Upper lobe of left lung (tissue), 6 donors: ENCODE data around the gene DPF1. TPM values are rescaled to one million over a fixed set of nuclear protein-coding genes. Genes with fewer than 3 reads are reported as not detected.

ENCODE experiments used
- ATAC-seq, 2 donors: fragments of 200-7000 bp; cut with Tn5 transposase; one replicate each; pipeline ENCODE4 v1.9.1; 2022; ENCODE audit warnings: mild to moderate bottlenecking in 2 of 2, moderate library complexity in 2 of 2; ENCODE audit not compliant: low FRiP score in 2 of 2
- DNase-seq, 2 donors: peaks; one replicate each; pipeline ENCODE4 v3.0.0-alpha.2; 2019 to 2020
- H3K27ac ChIP-seq, 4 donors: fragments of 200-600 bp; sonication (generic); one replicate each; pipeline ENCODE4 v1.5.1; 2016 to 2019
- H3K27me3 ChIP-seq, 4 donors: fragments of 200-600 bp; sonication (generic); one replicate each; pipeline ENCODE4 v1.5.1; 2017 to 2019
- H3K36me3 ChIP-seq, 4 donors: fragments of 200-600 bp; sonication (generic); one replicate each; pipeline ENCODE4 v1.5.1; 2016 to 2019
- H3K4me1 ChIP-seq, 4 donors: fragments of 200-600 bp; sonication (generic); one replicate each; pipeline ENCODE4 v1.5.1; 2018 to 2019
- H3K4me3 ChIP-seq, 4 donors: fragments of 200-600 bp; sonication (generic); one replicate each; pipeline ENCODE4 v1.5.1; 2017 to 2019; ENCODE audit warnings: mild to moderate bottlenecking in 2 of 4, moderate library complexity in 1 of 4
- H3K9me3 ChIP-seq, 4 donors: fragments of 200-600 bp; sonication (generic); one replicate each; pipeline ENCODE4 v1.5.1; 2018 to 2019
- EP300 ChIP-seq, 4 donors: sonication (generic); formaldehyde crosslinking; IDR thresholded peaks; one replicate each; pipeline ENCODE4 v1.5.1; 2017; ENCODE audit warnings: antibody characterized with exemption in 4 of 4, control low read depth in 2 of 4
- POLR2A ChIP-seq, 4 donors: fragments of 450-650 bp; IDR thresholded peaks; one replicate each; pipeline ENCODE4 v1.5.1; 2016 to 2017; ENCODE audit warnings: antibody characterized with exemption in 4 of 4, mild to moderate bottlenecking in 2 of 4
- POLR2AphosphoS5 ChIP-seq, 2 donors: sonication (generic); formaldehyde crosslinking; IDR thresholded peaks; one replicate each; pipeline ENCODE4 v1.5.1; 2017; ENCODE audit warnings: antibody characterized with exemption in 2 of 2
- WGBS, 2 donors: methylation state at CpG; one replicate each; pipeline ENCODE4 v1.1.5; 2017 to 2018; 5-methylcytosine and 5-hydroxymethylcytosine counted together
- total RNA-seq, 6 donors: library from RNA; depleted of rRNA in 4 of 6; stranded (reverse); fragments of >200 nt in 4 of 6; gene quantifications; one replicate each; pipeline versions ENCODE4 v1.1.0 to v1.2.1, GENCODE V29; 2016 to 2021
- TF ChIP-seq, protein P1 (sequence below), 6 experiments: fragments of 450-650 bp in 4 of 6; fragments of 200-600 bp in 2 of 6; sonication (generic) in 2 of 6; IDR thresholded peaks; one replicate each; pipeline ENCODE4 v1.5.1; 2016 to 2019; ENCODE audit warnings: antibody characterized with exemption in 6 of 6
- donor health status: DM: no; HTN: no; CAD: no; lungs with moderate emphysema.
- donor health status: DM: no; HTN: yes; CAD: no; lungs with severe emphysema.

Gene DPF1
- total RNA-seq, 6 donors from 2014 or later, result 0.40 to 0.46 TPM; not detected in 4

GRCh38 chr19:38191747-38192146 is 32.3 kb downstream of the DPF1 start:
- no peaks in the 10 kb centered on the region for H3K9me3 ChIP-seq
- no peaks in the 10 kb centered on the region for H3K4me1 ChIP-seq
- ATAC-seq (no peak), DNase-seq (no peak)
- peaks cover 0 to 29% (median 17%) of the 10 kb centered on the region in 4 donors for H3K36me3 ChIP-seq
- no peak overlapping the region for H3K4me3 ChIP-seq
- H3K27me3 ChIP-seq, result no peaks in the 10 kb centered on the region
- WGBS, 2 donors, result 90 to 100% methylated on average over 5 to 13 of the region's 13 CpGs
- TF ChIP-seq POLR2A (IDR thresholded peaks at IDR 0.05), result no peak
- TF ChIP-seq, protein P1, sequence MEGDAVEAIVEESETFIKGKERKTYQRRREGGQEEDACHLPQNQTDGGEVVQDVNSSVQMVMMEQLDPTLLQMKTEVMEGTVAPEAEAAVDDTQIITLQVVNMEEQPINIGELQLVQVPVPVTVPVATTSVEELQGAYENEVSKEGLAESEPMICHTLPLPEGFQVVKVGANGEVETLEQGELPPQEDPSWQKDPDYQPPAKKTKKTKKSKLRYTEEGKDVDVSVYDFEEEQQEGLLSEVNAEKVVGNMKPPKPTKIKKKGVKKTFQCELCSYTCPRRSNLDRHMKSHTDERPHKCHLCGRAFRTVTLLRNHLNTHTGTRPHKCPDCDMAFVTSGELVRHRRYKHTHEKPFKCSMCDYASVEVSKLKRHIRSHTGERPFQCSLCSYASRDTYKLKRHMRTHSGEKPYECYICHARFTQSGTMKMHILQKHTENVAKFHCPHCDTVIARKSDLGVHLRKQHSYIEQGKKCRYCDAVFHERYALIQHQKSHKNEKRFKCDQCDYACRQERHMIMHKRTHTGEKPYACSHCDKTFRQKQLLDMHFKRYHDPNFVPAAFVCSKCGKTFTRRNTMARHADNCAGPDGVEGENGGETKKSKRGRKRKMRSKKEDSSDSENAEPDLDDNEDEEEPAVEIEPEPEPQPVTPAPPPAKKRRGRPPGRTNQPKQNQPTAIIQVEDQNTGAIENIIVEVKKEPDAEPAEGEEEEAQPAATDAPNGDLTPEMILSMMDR (IDR thresholded peaks at IDR 0.05), result no peak
- TF ChIP-seq EP300 (IDR thresholded peaks at IDR 0.05), result no peak
- TF ChIP-seq POLR2AphosphoS5 (IDR thresholded peaks at IDR 0.05), result no peak
- no peak overlapping the region for H3K27ac ChIP-seq

DNA sequence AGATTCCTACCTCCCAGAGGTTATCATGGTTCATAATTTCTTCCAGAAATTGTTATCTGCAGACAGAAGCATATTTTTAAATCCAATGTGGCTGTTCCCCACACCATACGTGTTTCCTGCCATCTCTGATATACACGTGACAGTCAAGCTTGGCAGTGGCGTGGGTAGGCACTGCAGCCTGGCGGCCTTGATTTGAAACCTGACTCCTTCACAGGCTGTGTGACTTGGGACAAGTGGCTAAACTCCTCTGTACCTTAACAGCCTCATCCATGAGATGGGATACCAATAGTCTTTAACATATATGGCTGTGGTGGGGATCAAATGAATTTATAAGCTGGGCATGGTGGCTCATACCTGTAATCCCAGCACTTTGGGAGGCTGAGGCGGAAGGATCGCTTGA is 33.2 kb downstream of the DPF1 start:
- 91 to 93% methylated on average over 5 to 6 of the region's 6 CpGs for WGBS, 2 donors
- TF ChIP-seq POLR2AphosphoS5 (IDR thresholded peaks at IDR 0.05) (no peak), POLR2A (IDR thresholded peaks at IDR 0.05) (no peak), EP300 (IDR thresholded peaks at IDR 0.05) (no peak)
- TF ChIP-seq, protein P1 (IDR thresholded peaks at IDR 0.05), result no peak
- no peaks in the 10 kb centered on the region for H3K4me1 ChIP-seq
- DNase-seq (no peak), ATAC-seq (no peak)
- H3K36me3 ChIP-seq, result peaks cover 0 to 32% (median 17%) of the 10 kb centered on the region in 4 donors
- no peak overlapping the region for H3K27ac ChIP-seq
- no peaks in the 10 kb centered on the region for H3K9me3 ChIP-seq
- H3K4me3 ChIP-seq, result no peak overlapping the region
- no peaks in the 10 kb centered on the region for H3K27me3 ChIP-seq

GRCh38 chr19:38190061-38190460 is 34.0 kb downstream of the DPF1 start:
- no peaks in the 10 kb centered on the region for H3K9me3 ChIP-seq
- H3K36me3 ChIP-seq, result peaks cover 0 to 40% (median 21%) of the 10 kb centered on the region in 4 donors
- WGBS, 2 donors, result 80 to 84% methylated on average over 6 of the region's 6 CpGs
- ATAC-seq (no peak), DNase-seq (no peak)
- H3K4me3 ChIP-seq, result no peak overlapping the region
- no peak overlapping the region for H3K27ac ChIP-seq
- TF ChIP-seq POLR2A (IDR thresholded peaks at IDR 0.05) (no peak), POLR2AphosphoS5 (IDR thresholded peaks at IDR 0.05) (no peak), EP300 (IDR thresholded peaks at IDR 0.05) (no peak)
- TF ChIP-seq, protein P1 (IDR thresholded peaks at IDR 0.05), result no peak
- no peaks in the 10 kb centered on the region for H3K4me1 ChIP-seq
- no peaks in the 10 kb centered on the region for H3K27me3 ChIP-seq

DNA sequence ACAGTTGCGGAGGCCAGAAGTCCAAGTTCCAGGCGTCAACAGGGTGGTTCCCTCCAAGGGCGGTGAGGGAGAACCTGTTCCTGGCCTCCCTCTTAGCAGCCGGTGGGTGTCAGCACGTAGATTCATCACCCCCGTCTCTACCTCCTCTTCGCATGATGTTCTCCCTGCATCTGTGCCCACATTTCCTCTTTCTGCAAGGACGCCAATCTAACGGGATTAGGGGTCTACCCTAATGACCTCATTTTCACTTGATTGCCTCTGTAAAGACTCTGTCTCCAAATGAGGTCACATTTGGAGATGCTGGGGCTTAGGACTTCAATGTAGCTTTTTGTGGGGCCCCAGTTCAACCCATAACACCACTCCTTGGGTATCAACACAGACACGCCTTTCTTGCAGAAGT is 38.5 kb downstream of the DPF1 start:
- Histone ChIP-seq H3K27ac (no peak overlapping the region), H3K9me3 (peaks cover 0 to 4% (median under 1%) of the 10 kb centered on the region in 4 donors), H3K27me3 (no peaks in the 10 kb centered on the region), H3K4me1 (no peaks in the 10 kb centered on the region), H3K36me3 (peaks cover 0 to 32% (median 13%) of the 10 kb centered on the region in 4 donors), H3K4me3 (no peak overlapping the region)
- DNase-seq (no peak), ATAC-seq (no peak)
- TF ChIP-seq POLR2AphosphoS5 (IDR thresholded peaks at IDR 0.05) (no peak), POLR2A (IDR thresholded peaks at IDR 0.05) (no peak), EP300 (IDR thresholded peaks at IDR 0.05) (no peak)
- TF ChIP-seq, protein P1 (IDR thresholded peaks at IDR 0.05), result no peak
- WGBS, 2 donors, result 91 to 93% methylated on average over 10 of the region's 10 CpGs

- Histone ChIP-seq H3K27ac (no peak overlapping the region), H3K4me1 (no peaks in the 10 kb centered on the region), H3K4me3 (no peak overlapping the region), H3K9me3 (peaks cover 0 to 10% (median 5%) of the 10 kb centered on the region in 4 donors), H3K27me3 (no peaks in the 10 kb centered on the region), H3K36me3 (peaks cover 0 to 37% (median 13%) of the 10 kb centered on the region in 4 donors)
- WGBS, 2 donors, result 91 to 92% methylated on average over 9 of the region's 9 CpGs
- ATAC-seq (peak in 1 of 2 donors; percentile 19), DNase-seq (no peak)
- no peak for TF ChIP-seq EP300 (IDR thresholded peaks at IDR 0.05)
- TF ChIP-seq, protein P1 (IDR thresholded peaks at IDR 0.05), result no peak
- TF ChIP-seq POLR2AphosphoS5 (IDR thresholded peaks at IDR 0.05), result no peak
- no peak for TF ChIP-seq POLR2A (IDR thresholded peaks at IDR 0.05)
Measured at GRCh38 chr19:38184815-38185214, 39.2 kb downstream of the DPF1 start.
